HEK293 (cell line): ENCODE data around the gene MFAP5.

Source experiments
- CTCF ChIA-PET: fragments of 350-600 bp; formaldehyde crosslinking; extraction: SDS; loops from one replicate; lab custom pipeline; 2021; ENCODE audit warnings: antibody characterized with exemption; lab: Yijun Ruan, JAX
- POLR2A ChIA-PET: fragments of 300-600 bp; formaldehyde crosslinking; extraction: SDS; loops from one replicate; lab custom pipeline; 2020; ENCODE audit warnings: antibody characterized with exemption, inconsistent platforms; lab: Yijun Ruan, JAX
- H3K27ac ChIP-seq: fragments of 200-500 bp; sonication (Bioruptor generic); 2 replicates; pipeline ENCODE4 v1.5.1; 2014; ENCODE audit warnings: low read depth, low read length, control low read depth, inconsistent platforms; ENCODE audit errors: extremely low read depth
- H3K36me3 ChIP-seq, 2 experiments: fragments of 200-500 bp in 1 of 2; sonication (Bioruptor generic) in 1 of 2; 1 replicate in 1 of 2; 2 replicates in 1 of 2; pipeline ENCODE4 v1.5.1; 2014 to 2017; ENCODE audit warnings: inconsistent platforms in 2 of 2, low read length in 2 of 2; ENCODE audit not compliant: control insufficient read depth in 2 of 2, insufficient read depth in 1 of 2
- H3K4me1 ChIP-seq: fragments of 200-500 bp; sonication (Bioruptor generic); 2 replicates; pipeline ENCODE4 v1.5.1; 2014; ENCODE audit warnings: mild to moderate bottlenecking, low read length, inconsistent platforms; ENCODE audit not compliant: control insufficient read depth, insufficient read depth
- H3K4me3 ChIP-seq: 2 replicates; pipeline ENCODE4 v1.5.1; 2011; ENCODE audit warnings: low read depth, mild to moderate bottlenecking, control low read depth, low read length, moderate library complexity
- H3K9me3 ChIP-seq: fragments of 200-500 bp; sonication (Bioruptor generic); 2 replicates; pipeline ENCODE4 v1.5.1; 2014; ENCODE audit warnings: low read depth, low read length, inconsistent platforms; ENCODE audit not compliant: control insufficient read depth, insufficient read depth
- KLF10 ChIP-seq: fragments of 450-650 bp; IDR thresholded peaks from 2 replicates; pipeline ENCODE4 v1.5.1; 2018; ENCODE audit warnings: missing biosample characterization, mild to moderate bottlenecking, missing genetic modification characterization
- KLF7 ChIP-seq: fragments of 450-650 bp; formaldehyde crosslinking; IDR thresholded peaks from 2 replicates; pipeline ENCODE4 v1.5.1; 2016; ENCODE audit warnings: missing biosample characterization, missing genetic modification characterization, borderline replicate concordance
- OSR2 ChIP-seq: fragments of 450-650 bp; formaldehyde crosslinking; IDR thresholded peaks from 2 replicates; pipeline ENCODE4 v1.5.1; 2016; ENCODE audit warnings: missing biosample characterization, missing genetic modification characterization
- PRDM1 ChIP-seq: fragments of 450-650 bp; formaldehyde crosslinking; IDR thresholded peaks from 2 replicates; pipeline ENCODE4; 2016; ENCODE audit warnings: missing biosample characterization, missing genetic modification characterization
- SCRT1 ChIP-seq: fragments of 450-650 bp; formaldehyde crosslinking; IDR thresholded peaks from 2 replicates; pipeline ENCODE4 v1.5.1; 2016; ENCODE audit warnings: missing biosample characterization, missing genetic modification characterization, borderline replicate concordance
- TCF7L2 ChIP-seq: IDR thresholded peaks from 2 replicates; pipeline ENCODE4 v1.6.1; 2011; ENCODE audit warnings: low read depth, mild to moderate bottlenecking, inconsistent platforms, low read length, moderate library complexity, borderline replicate concordance
- ZBTB49 ChIP-seq: fragments of 450-650 bp; formaldehyde crosslinking; IDR thresholded peaks from 2 replicates; pipeline ENCODE4 v1.5.1; 2016; ENCODE audit warnings: missing biosample characterization, missing genetic modification characterization, low read depth
- ZBTB7A ChIP-seq: fragments of 450-650 bp; formaldehyde crosslinking; IDR thresholded peaks from 2 replicates; pipeline ENCODE4 v1.5.1; 2016; ENCODE audit warnings: low read depth, missing biosample characterization, missing genetic modification characterization
- ZFP37 ChIP-seq: fragments of 450-650 bp; formaldehyde crosslinking; IDR thresholded peaks from 2 replicates; pipeline ENCODE4 v1.5.1; 2016; ENCODE audit warnings: missing biosample characterization, missing genetic modification characterization
- ZFP69B ChIP-seq: fragments of 450-650 bp; formaldehyde crosslinking; IDR thresholded peaks from 2 replicates; pipeline ENCODE4 v1.5.1; 2016; ENCODE audit warnings: missing biosample characterization, missing genetic modification characterization
- ZNF121 ChIP-seq: fragments of 450-650 bp; formaldehyde crosslinking; IDR thresholded peaks from 2 replicates; pipeline ENCODE4 v1.5.1; 2016; ENCODE audit warnings: missing biosample characterization, missing genetic modification characterization
- ZNF133 ChIP-seq: fragments of 450-650 bp; formaldehyde crosslinking; IDR thresholded peaks from 2 replicates; pipeline ENCODE4 v1.5.1; 2016; ENCODE audit warnings: missing biosample characterization, missing genetic modification characterization
- ZNF214 ChIP-seq: fragments of 450-650 bp; formaldehyde crosslinking; IDR thresholded peaks from 2 replicates; pipeline ENCODE4 v1.5.1; 2017; ENCODE audit warnings: missing biosample characterization, mild to moderate bottlenecking, missing genetic modification characterization, borderline replicate concordance
- ZNF221 ChIP-seq: fragments of 450-650 bp; formaldehyde crosslinking; IDR thresholded peaks from 2 replicates; pipeline ENCODE4 v1.5.1; 2017; ENCODE audit warnings: missing biosample characterization, missing genetic modification characterization, borderline replicate concordance
- ZNF324 ChIP-seq: fragments of 450-650 bp; formaldehyde crosslinking; IDR thresholded peaks from 2 replicates; pipeline ENCODE4 v1.5.1; 2016; ENCODE audit warnings: missing biosample characterization, missing genetic modification characterization
- ZNF37A ChIP-seq: fragments of 450-650 bp; IDR thresholded peaks from 2 replicates; pipeline ENCODE4 v1.5.1; 2018; ENCODE audit warnings: missing biosample characterization, missing genetic modification characterization
- ZNF416 ChIP-seq: fragments of 450-650 bp; formaldehyde crosslinking; IDR thresholded peaks from 2 replicates; pipeline ENCODE4 v1.5.1; 2016; ENCODE audit warnings: missing biosample characterization, missing genetic modification characterization
- ZNF423 ChIP-seq: fragments of 450-650 bp; formaldehyde crosslinking; IDR thresholded peaks from 2 replicates; pipeline ENCODE4 v1.5.1; 2016; ENCODE audit warnings: missing biosample characterization, missing genetic modification characterization
- ZNF514 ChIP-seq: fragments of 450-650 bp; formaldehyde crosslinking; IDR thresholded peaks from 2 replicates; pipeline ENCODE4 v1.5.1; 2016; ENCODE audit warnings: missing biosample characterization, missing genetic modification characterization
- ZNF518A ChIP-seq: fragments of 450-650 bp; formaldehyde crosslinking; conservative IDR thresholded peaks from 2 replicates; pipeline ENCODE4 v1.5.1; 2016; ENCODE audit warnings: low read depth, missing biosample characterization, missing genetic modification characterization
- ZNF549 ChIP-seq: fragments of 450-650 bp; IDR thresholded peaks from 2 replicates; pipeline ENCODE4 v1.5.1; 2018; ENCODE audit warnings: missing biosample characterization, missing genetic modification characterization, mild to moderate bottlenecking, inconsistent platforms, moderate library complexity
- ZNF580 ChIP-seq: fragments of 450-650 bp; formaldehyde crosslinking; IDR thresholded peaks from 2 replicates; pipeline ENCODE4 v1.5.1; 2016; ENCODE audit warnings: missing biosample characterization, missing genetic modification characterization
- ZNF677 ChIP-seq: fragments of 450-650 bp; IDR thresholded peaks from 2 replicates; pipeline ENCODE4 v1.5.0; 2018; ENCODE audit warnings: missing biosample characterization, mild to moderate bottlenecking, missing genetic modification characterization, moderate library complexity
- ZSCAN16 ChIP-seq: fragments of 450-650 bp; formaldehyde crosslinking; IDR thresholded peaks from 2 replicates; pipeline ENCODE4 v1.5.1; 2016; ENCODE audit warnings: missing biosample characterization, missing genetic modification characterization
- ZSCAN18 ChIP-seq: fragments of 450-650 bp; formaldehyde crosslinking; IDR thresholded peaks from 2 replicates; pipeline ENCODE4 v1.5.1; 2016; ENCODE audit warnings: missing biosample characterization, missing genetic modification characterization

MFAP5 gene

GRCh38 chr12:8676651-8677050 lies 14.0 kb upstream of the MFAP5 start:
- TF ChIP-seq KLF10 (tag by site-specific recombination): no peak
- no peak for TF ChIP-seq ZBTB49 (tag by site-specific recombination)
- no peak for TF ChIP-seq ZNF514 (tag by site-specific recombination)
- TF ChIP-seq ZNF580: no peak
- TF ChIP-seq ZFP37 (tag by site-specific recombination): no peak
- ChIA-PET POLR2A (interaction anchor here (1.0 kb wide), 1 partner anchor 273 kb away, joined by 3 read pairs; the partner anchor contains the start of gene M6PR), CTCF (interaction anchor here (0.5 to 4.9 kb wide), 7 partner anchors 11 to 214 kb away, joined by 3 to 22 read pairs (median 3); no protein-coding TSS in a partner anchor)
- Histone ChIP-seq H3K9me3 (no peaks in the 10 kb centered on the region), H3K4me3 (no peak overlapping the region), H3K27ac (no peak overlapping the region), H3K4me1 (no peaks in the 10 kb centered on the region), H3K36me3 (no peaks in the 10 kb centered on the region)

GRCh38 chr12:8675591-8676036 lies 13.0 kb upstream of the MFAP5 start:
- CTCF ChIA-PET: interaction anchor here (0.9 to 1.2 kb wide), 4 partner anchors 18 to 214 kb away, joined by 3 to 4 read pairs (median 4); no protein-coding TSS in a partner anchor
- H3K4me1 ChIP-seq: no peaks in the 10 kb centered on the region
- no peak overlapping the region for H3K27ac ChIP-seq
- H3K4me3 ChIP-seq: no peak overlapping the region
- TF ChIP-seq ZFP69B (tag by site-specific recombination) (no peak), ZSCAN16 (tag by site-specific recombination) (no peak), OSR2 (tag by site-specific recombination) (no peak), ZNF549 (tag by site-specific recombination) (no peak), ZNF324 (no peak), ZNF518A (tag by site-specific recombination) (no peak), ZNF214 (tag by site-specific recombination) (no peak), KLF7 (no peak)
- TF ChIP-seq, all 188 proteins: peak for 0
- POLR2A ChIA-PET: no interaction called here
- Histone ChIP-seq H3K36me3 (no peaks in the 10 kb centered on the region), H3K9me3 (no peaks in the 10 kb centered on the region)

- no peaks in the 10 kb centered on the region for H3K9me3 ChIP-seq
- ChIA-PET CTCF (interaction anchor here (0.6 kb wide), 1 partner anchor 214 kb away, joined by 3 read pairs; no protein-coding TSS in a partner anchor), POLR2A (no interaction called here)
- H3K4me3 ChIP-seq: no peak overlapping the region
- H3K4me1 ChIP-seq: no peaks in the 10 kb centered on the region
- H3K36me3 ChIP-seq: no peaks in the 10 kb centered on the region
- no peak overlapping the region for H3K27ac ChIP-seq
- TF ChIP-seq ZNF221 (tag by site-specific recombination) (no peak), ZNF37A (tag by site-specific recombination) (no peak), PRDM1 (tag by site-specific recombination) (no peak), SCRT1 (tag by site-specific recombination) (no peak), ZNF416 (tag by site-specific recombination) (no peak), ZNF677 (tag by site-specific recombination) (no peak), ZSCAN18 (tag by site-specific recombination) (no peak), ZBTB7A (tag by site-specific recombination) (no peak), ZNF423 (tag by site-specific recombination) (no peak), TCF7L2 (no peak), ZNF121 (tag by site-specific recombination) (no peak), ZNF133 (tag by site-specific recombination) (no peak)
These were observed 9.8 kb upstream of the MFAP5 start for GRCh38 chr12:8672381-8672780.
